ENCODE data around the gene ASZ1.
"Not testable (repeated sequence)": the region's sequence is repeated elsewhere in the genome, so short reads cannot be mapped to it uniquely, and the experiment has no call there.

The ASZ1 gene, protein sequence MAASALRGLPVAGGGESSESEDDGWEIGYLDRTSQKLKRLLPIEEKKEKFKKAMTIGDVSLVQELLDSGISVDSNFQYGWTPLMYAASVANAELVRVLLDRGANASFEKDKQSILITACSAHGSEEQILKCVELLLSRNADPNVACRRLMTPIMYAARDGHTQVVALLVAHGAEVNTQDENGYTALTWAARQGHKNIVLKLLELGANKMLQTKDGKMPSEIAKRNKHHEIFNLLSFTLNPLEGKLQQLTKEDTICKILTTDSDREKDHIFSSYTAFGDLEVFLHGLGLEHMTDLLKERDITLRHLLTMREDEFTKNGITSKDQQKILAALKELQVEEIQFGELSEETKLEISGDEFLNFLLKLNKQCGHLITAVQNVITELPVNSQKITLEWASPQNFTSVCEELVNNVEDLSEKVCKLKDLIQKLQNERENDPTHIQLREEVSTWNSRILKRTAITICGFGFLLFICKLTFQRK

GRCh38 chr7:117427258-117427701 lies at the start of gene ASZ1:
TSS of gene ASZ1 (minus strand) at chr7:117427493. CDS start at chr7:117427460, 33 bp downstream.
- no peak for DNase-seq

GRCh38 chr7:117476557-117477215 lies 49.4 kb upstream of the ASZ1 start:
- no peak for DNase-seq

- no peak for DNase-seq
Observed at GRCh38 chr7:117472335-117472734, 45.0 kb upstream of the ASZ1 start.

DNA sequence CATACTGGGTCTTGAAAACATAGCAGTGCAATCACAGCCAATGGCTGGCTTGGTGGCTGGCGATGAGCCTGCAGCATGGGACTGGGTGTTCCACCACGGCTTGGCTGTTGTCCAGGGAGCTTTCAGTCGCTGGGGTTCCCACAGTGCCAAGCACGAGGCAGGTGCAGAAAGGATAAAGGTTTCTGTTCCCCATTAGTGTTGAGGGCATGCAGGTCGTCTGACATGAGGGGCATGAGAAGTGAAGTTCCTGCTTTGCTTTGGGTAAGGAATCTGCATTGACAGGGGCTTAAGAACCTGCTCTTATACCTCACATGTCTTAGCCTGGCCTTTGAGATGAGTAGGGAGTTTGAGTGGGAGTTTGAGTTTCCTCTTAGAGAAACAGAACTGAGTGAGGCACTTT lies 43.5 kb upstream of the ASZ1 start:
- DNase-seq: peak in 3 of 51 donors; percentile 0 to 3 (median 1)

DNA sequence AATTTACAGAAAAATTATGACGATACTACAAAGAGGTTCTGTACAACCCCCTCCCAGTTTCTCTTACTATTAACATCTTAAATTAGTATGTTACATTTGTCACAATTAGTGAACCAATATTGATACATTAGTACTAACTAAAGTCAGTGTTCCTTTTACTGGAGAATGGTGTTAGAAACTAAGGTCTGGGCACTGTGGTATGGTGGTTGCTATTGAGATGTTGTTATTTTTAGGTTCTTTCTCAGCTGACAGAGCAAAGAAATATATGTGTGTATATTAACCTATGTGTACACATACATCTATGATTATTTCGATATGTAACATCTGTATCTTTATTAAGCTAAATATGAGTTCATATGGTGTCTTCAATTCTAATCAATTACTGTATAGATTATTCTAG lies 40.9 kb upstream of the ASZ1 start:
- no peak for DNase-seq

GRCh38 chr7:117460815-117461214 lies 33.5 kb upstream of the ASZ1 start:
- DNase-seq: not testable (repeated sequence)

DNA sequence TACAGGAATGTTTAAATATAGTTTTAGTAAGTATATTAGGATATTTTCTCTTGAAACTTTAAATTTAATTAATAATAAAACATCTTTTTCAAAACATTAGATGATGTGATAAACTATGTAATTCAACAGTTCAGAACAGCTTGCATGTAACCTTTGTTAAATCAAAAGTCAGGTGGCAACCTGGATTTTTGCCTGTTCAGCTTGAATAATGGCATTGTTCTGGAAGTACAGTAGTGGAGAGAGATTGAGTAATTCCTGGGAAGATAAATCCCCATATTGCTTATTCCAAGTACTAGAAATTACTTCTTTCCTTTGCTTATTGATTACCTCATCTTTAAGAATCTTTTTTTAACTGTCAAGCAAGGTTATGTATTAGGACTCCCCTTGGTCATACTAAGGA lies 32.4 kb upstream of the ASZ1 start:
- no peak for DNase-seq

GRCh38 chr7:117458977-117459583 lies 31.8 kb upstream of the ASZ1 start:
- no peak for DNase-seq

- no peak for DNase-seq
Observed at GRCh38 chr7:117448655-117449054, 21.4 kb upstream of the ASZ1 start.

DNA sequence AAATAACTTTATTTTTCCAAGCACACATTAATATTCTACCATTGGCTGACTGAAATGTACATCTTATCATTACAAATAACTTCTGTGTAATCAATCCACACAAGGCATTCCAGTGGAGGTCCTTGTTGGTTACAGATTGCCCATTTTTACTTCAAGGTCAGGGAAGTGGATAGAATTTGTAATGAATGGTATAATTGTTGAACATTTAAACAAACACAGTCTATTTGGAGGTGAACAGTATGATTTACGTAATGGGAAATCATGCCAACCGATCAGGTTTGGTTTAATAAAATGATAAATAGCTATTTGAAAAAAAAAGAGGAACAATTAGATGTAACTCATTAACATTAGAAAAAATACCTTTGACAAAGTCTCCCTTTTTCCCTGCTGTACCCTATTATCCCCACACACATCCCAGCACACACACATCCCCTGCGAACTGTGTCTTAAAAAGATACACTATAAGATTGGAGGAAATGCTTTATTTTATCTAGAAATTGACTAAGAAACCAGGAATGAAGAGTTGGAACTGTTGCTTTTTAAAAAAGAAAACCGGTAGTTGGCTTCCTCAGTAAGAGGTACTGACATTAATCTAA lies 19.0 kb upstream of the ASZ1 start:
- DNase-seq: no peak

GRCh38 chr7:117445206-117445605 lies 17.9 kb upstream of the ASZ1 start:
- DNase-seq: no peak

GRCh38 chr7:117444646-117445045 lies 17.4 kb upstream of the ASZ1 start:
- no peak for DNase-seq

DNA sequence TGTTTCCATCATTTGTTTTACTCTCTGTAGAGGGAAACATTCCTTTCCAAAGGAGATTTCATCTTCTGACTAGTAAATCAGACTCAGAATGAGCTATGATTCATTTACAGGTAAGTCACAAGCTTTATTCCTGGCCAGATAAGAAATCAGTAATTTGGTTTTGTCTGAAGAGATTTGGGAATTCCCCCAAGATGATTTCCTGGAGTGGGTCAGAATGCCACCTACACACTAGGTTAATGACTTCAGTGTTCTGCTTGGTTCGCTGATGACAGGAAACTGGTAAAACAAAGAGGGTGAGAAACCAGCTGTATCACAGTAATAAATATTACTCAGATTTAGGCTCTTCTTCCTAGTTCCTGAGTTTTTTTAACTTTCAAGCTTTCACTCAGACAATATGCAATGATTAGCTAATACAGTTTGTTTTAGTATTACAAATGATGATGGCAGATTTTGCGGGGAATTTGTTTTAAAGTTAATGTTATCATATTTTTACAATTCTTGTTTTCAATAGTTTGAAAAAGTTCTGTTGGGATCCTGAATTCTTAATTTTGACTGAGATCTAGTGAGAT lies 8.3 kb upstream of the ASZ1 start:
- no peak for DNase-seq

GRCh38 chr7:117424090-117424829 lies 3.0 kb downstream of the ASZ1 start:
- DNase-seq: no peak

DNA sequence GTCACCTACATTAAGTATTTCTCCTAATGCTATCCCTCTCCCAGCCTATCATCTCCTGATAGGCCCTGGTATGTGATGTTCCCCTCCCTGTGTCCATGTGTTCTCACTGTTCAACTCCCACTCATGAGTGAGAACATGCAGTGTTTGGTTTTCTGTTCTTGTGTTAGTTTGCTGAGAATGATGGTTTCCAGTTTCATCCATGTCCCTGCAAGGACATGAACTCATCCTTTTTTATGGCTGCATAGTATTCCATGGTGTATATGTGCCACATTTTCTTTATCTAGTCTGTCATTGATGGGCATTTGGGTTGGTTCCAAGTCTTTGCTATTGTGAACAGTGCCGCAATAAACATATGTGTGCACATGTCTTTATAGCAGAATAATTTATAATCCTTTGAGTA lies 12.7 kb downstream of the ASZ1 start:
- not testable (repeated sequence) for DNase-seq

- DNase-seq: no peak
Observed at GRCh38 chr7:117412946-117413559, 14.2 kb downstream of the ASZ1 start.

DNA sequence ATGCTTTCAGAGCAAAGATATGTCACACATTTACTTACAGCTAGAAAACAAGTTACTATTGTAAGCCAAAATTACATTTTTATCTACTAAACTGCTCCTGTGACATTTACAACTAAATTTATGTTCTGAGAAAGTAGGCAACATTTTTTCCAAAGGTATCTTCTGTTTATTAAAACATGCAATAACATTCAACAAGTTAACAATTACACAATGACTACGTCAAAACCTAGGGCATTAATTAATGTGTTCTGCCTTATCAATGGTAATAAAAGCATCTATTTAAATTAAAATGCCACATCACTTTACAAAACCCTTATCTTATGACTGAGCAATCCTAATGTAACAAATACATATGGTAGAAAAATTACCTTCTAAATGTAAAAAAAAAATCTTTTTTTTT lies 14.9 kb downstream of the ASZ1 start:
- no peak for DNase-seq

GRCh38 chr7:117411539-117411938 lies 15.8 kb downstream of the ASZ1 start:
- DNase-seq: no peak

GRCh38 chr7:117408831-117409230 lies 18.5 kb downstream of the ASZ1 start:
- DNase-seq: no peak

DNA sequence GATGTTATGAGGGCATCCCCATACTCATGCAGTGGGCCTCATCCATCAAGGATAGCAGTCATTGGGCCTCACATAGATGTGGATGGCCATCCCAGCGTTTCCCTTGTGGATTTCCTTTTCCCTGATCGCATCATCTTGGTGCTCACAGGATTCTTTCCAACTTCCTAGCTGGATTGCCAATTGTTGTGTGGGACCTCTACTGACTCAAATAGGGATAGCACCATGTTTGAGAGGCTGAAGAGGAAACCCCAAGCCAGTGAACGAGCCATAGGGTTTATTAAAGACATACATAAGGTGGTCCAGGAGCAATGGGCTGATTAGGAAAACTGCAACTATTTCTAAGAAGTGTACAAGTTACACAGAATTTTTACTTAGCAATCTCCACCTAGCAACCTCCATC lies 21.8 kb downstream of the ASZ1 start:
- no peak for DNase-seq
